Erythroblast (primary cell): ENCODE data around the gene DNASE1L3.

ENCODE experiments used
- DNase-seq, 2 experiments: peaks; one replicate each; lab custom pipeline; 2025; lab: John Stamatoyannopoulos, UW
- GATA1 ChIP-seq: IDR thresholded peaks from 2 replicates; pipeline ENCODE4 v1.6.1; 2011; ENCODE audit warnings: low read depth, mild to moderate bottlenecking, control low read depth, low read length, moderate library complexity
- POLR2A ChIP-seq: IDR thresholded peaks from 2 replicates; pipeline ENCODE4 v1.6.1; 2011; ENCODE audit warnings: mild to moderate bottlenecking, low read length

The DNASE1L3 gene

GRCh38 chr3:58200846-58201355, 9.9 kb downstream of the DNASE1L3 start:
- DNase-seq, result no peak
- TF ChIP-seq POLR2A (no peak), GATA1 (no peak)

- DNase-seq, result no peak
- no peak for TF ChIP-seq GATA1
- no peak for TF ChIP-seq POLR2A
These were observed 10.6 kb downstream of the DNASE1L3 start for GRCh38 chr3:58200121-58200709.

GRCh38 chr3:58198804-58199203, 12.0 kb downstream of the DNASE1L3 start:
- DNase-seq, result no peak
- TF ChIP-seq POLR2A (no peak), GATA1 (no peak)

GRCh38 chr3:58198362-58198761, 12.4 kb downstream of the DNASE1L3 start:
- TF ChIP-seq POLR2A, result no peak
- no peak for TF ChIP-seq GATA1
- DNase-seq, result no peak

- no peak for TF ChIP-seq POLR2A
- TF ChIP-seq GATA1, result no peak
- DNase-seq, result no peak
These were observed 13.2 kb downstream of the DNASE1L3 start for GRCh38 chr3:58197588-58197987.

GRCh38 chr3:58193682-58194407, 16.9 kb downstream of the DNASE1L3 start:
- DNase-seq, result no peak

GRCh38 chr3:58192069-58192468, 18.7 kb downstream of the DNASE1L3 start:
- TF ChIP-seq POLR2A (no peak), GATA1 (no peak)
- DNase-seq, result no peak

More at GRCh38 chr3:58193682-58194407, 16.9 kb downstream of the DNASE1L3 start:
- no peak for TF ChIP-seq GATA1
- no peak for TF ChIP-seq POLR2A

- no peak for DNase-seq
- TF ChIP-seq POLR2A (no peak), GATA1 (no peak)
These were observed 19.3 kb downstream of the DNASE1L3 start for GRCh38 chr3:58191361-58191991.

GRCh38 chr3:58190882-58191281, 19.9 kb downstream of the DNASE1L3 start:
- no peak for TF ChIP-seq POLR2A
- no peak for TF ChIP-seq GATA1
- DNase-seq, result no peak

- DNase-seq, result no peak
- TF ChIP-seq POLR2A, result no peak
- TF ChIP-seq GATA1, result no peak
These were observed 20.5 kb downstream of the DNASE1L3 start for GRCh38 chr3:58190291-58190690.

GRCh38 chr3:58189691-58190090, 21.1 kb downstream of the DNASE1L3 start:
- TF ChIP-seq GATA1 (no peak), POLR2A (no peak)
- DNase-seq, result no peak

- TF ChIP-seq GATA1 (no peak), POLR2A (no peak)
- DNase-seq, result no peak
These were observed 21.8 kb downstream of the DNASE1L3 start for GRCh38 chr3:58188921-58189451.

GRCh38 chr3:58188173-58188564, 22.6 kb downstream of the DNASE1L3 start:
- no peak for DNase-seq
- TF ChIP-seq POLR2A (no peak), GATA1 (no peak)

GRCh38 chr3:58184982-58185360, 25.8 kb downstream of the DNASE1L3 start:
- no peak for DNase-seq
- TF ChIP-seq GATA1 (no peak), POLR2A (no peak)
